GM19240 (cell line): ENCODE results near the gene DAD1.
A peak's percentile ranks its signal among the peaks of the same experiment; 100 is the strongest.
"Not testable (repeated sequence)": the region's sequence is repeated elsewhere in the genome, so short reads cannot be mapped to it uniquely, and the experiment has no call there.

Source experiments
- DNase-seq: peaks from one replicate; pipeline ENCODE4 v3.0.0; 2011; ENCODE audit warnings: low spot score; ENCODE audit not compliant: insufficient read length

DAD1 gene

GRCh38 chr14:22589096-22589839 is at the start of gene DAD1:
TSS of gene DAD1 (minus strand) at chr14:22589224. CDS start at chr14:22589157, 67 bp downstream.
- peak; percentile 95 for DNase-seq

- DNase-seq: not testable (repeated sequence)
Measured at GRCh38 chr14:22635980-22636379, 47.0 kb upstream of the DAD1 start.

GRCh38 chr14:22634233-22634900 is 45.3 kb upstream of the DAD1 start:
- DNase-seq: no peak

GRCh38 chr14:22630486-22630885 is 41.5 kb upstream of the DAD1 start:
- no peak for DNase-seq

- DNase-seq: no peak
Measured at GRCh38 chr14:22630066-22630465, 41.0 kb upstream of the DAD1 start.

- DNase-seq: no peak
Measured at GRCh38 chr14:22629361-22629760, 40.3 kb upstream of the DAD1 start.

GRCh38 chr14:22627506-22628263 is 38.7 kb upstream of the DAD1 start:
- no peak for DNase-seq

- DNase-seq: no peak
Measured at GRCh38 chr14:22626590-22626989, 37.6 kb upstream of the DAD1 start.

- DNase-seq: no peak
Measured at GRCh38 chr14:22623047-22623446, 34.0 kb upstream of the DAD1 start.

- DNase-seq: no peak
Measured at GRCh38 chr14:22622255-22622654, 33.2 kb upstream of the DAD1 start.

- DNase-seq: not testable (repeated sequence)
Measured at GRCh38 chr14:22615765-22616164, 26.7 kb upstream of the DAD1 start.

- DNase-seq: no peak
Measured at GRCh38 chr14:22614240-22614799, 25.3 kb upstream of the DAD1 start.

- DNase-seq: no peak
Measured at GRCh38 chr14:22613736-22614239, 24.8 kb upstream of the DAD1 start.

- DNase-seq: no peak
Measured at GRCh38 chr14:22613106-22613695, 24.2 kb upstream of the DAD1 start.

- no peak for DNase-seq
Measured at GRCh38 chr14:22610931-22611330, 21.9 kb upstream of the DAD1 start.

GRCh38 chr14:22607291-22607690 is 18.3 kb upstream of the DAD1 start:
- DNase-seq: no peak

- DNase-seq: no peak
Measured at GRCh38 chr14:22606380-22606779, 17.4 kb upstream of the DAD1 start.

- DNase-seq: no peak
Measured at GRCh38 chr14:22602862-22603261, 13.8 kb upstream of the DAD1 start.

GRCh38 chr14:22601996-22602395 is 13.0 kb upstream of the DAD1 start:
- no peak for DNase-seq

- no peak for DNase-seq
Measured at GRCh38 chr14:22601456-22601855, 12.4 kb upstream of the DAD1 start.

GRCh38 chr14:22600027-22600426 is 11.0 kb upstream of the DAD1 start:
- no peak for DNase-seq
